MM.1S (cell line): ENCODE results near the gene KRT74.

Experiments used
- CTCF ChIP-seq: fragments of 300-600 bp; sonication (generic); IDR thresholded peaks from 2 replicates; pipeline ENCODE4 v1.5.1; 2016; ENCODE audit warnings: antibody characterized with exemption, low read length, mixed read lengths
- EZH2 ChIP-seq: fragments of 300-600 bp; sonication (generic); optimal IDR thresholded peaks from 2 replicates; pipeline ENCODE3; 2017; ENCODE audit warnings: low read depth, mild to moderate bottlenecking, antibody characterized with exemption, low read length, mixed read lengths

- TF ChIP-seq CTCF (no peak), EZH2 (no peak)
These were observed 51.9 kb downstream of the KRT74 start for GRCh38 chr12:52521568-52522266.
